Measurements from ENCODE around the gene IDH3G.
"Not testable (repeated sequence)": the region's sequence is repeated elsewhere in the genome, so short reads cannot be mapped to it uniquely, and the experiment has no call there.

IDH3G gene

DNA sequence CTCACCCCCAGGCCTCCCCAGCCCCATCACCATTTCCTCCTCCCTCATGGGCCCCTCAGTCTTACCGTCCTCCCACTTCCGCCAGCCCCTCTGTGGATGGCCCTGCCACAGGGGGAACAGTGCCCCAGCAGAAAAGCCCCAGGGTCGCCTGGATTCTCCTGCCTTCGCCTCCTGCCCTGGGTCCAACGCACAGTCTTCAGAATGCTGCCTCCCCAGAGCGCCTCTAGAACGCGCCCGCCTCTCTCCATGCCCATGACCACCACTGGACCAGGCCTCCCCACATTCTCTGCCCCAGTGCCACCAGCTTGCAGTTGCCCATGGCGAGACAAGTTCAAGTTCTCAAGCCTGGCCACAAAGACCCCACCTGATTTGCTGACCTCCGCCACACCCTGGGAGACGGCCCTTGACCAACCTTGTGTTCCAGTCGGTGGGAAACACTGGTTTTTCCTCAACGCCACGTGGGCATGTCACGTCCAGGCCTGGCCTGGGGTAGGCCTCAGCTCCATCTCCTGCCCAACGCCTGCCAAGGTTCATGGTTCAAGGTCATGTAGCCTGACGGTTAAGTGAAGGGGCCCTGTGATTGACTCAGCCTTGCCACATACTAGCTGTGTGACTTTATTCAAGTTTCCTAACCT lies 30.8 kb downstream of the IDH3G start:
- no peak for DNase-seq (ENCODE audit: low read depth, low spot score)

DNA sequence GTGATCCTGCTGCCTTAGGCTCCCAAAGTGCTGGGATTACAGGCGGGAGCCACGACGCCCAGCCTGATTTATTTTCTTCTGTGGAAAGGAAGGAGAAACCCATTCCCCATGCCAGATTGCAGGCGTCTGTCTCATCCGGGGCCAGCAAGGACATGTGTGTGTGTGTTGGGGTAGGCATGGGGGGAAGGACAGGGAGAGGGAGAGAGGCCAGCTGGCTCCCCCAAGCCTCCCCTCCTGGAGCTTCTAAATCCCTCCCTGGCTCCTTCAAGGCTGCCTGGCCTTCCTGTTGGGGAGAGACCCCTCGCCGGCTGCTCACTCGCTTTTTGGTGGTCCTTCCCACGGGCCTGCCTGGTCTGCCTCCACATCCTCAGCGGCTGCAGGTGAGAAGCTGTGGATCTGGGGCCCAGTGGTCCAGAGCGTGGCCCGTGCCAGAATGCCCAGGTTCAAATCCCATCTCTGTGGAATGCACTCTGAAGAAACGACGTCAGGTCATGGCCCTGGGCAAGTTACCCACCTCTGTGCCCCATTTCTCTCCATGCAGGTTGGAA lies 31.5 kb downstream of the IDH3G start:
- no peak for DNase-seq (ENCODE audit: low read depth, low spot score)

- no peak for DNase-seq (ENCODE audit: low read depth, low spot score)
Measured at GRCh38 chrX:153761863-153762262, 32.3 kb downstream of the IDH3G start.

- no peak for DNase-seq (ENCODE audit: low read depth, low spot score)
Measured at GRCh38 chrX:153755136-153755535, 39.0 kb downstream of the IDH3G start.

DNA sequence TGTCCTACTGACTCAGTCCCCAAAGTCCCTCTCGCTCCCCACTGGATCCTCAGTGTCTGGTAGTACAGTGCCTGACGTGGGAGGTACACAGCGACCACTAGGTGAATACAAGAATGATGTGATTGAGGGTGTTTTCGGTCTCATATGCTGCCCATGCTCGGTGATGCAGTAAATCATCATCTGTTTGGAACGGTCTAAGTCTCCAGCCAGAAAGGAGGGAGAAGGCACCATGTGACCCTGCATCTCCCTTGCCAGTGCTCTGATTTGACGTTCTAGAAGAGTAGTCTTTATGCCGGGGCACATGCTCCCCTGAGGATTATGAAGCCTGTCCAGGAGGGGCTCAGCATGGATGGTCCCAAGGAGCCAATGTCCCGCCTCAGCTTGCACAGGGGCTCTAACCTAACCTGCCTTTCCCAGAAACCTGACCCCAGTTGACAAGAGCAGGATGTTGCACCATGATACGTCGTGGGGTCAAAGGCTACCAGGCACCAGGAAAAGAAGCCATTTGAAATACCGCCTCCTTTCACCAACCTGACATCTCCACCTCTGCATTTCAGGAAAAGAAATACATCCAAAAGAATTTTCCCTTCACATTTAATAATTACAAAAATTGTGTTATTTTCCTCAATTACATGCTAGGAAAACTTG lies 43.9 kb downstream of the IDH3G start:
- no peak for DNase-seq (ENCODE audit: low read depth, low spot score)

GRCh38 chrX:153749017-153749416 lies 45.2 kb downstream of the IDH3G start:
- DNase-seq (ENCODE audit: low read depth, low spot score): not testable (repeated sequence)

DNA sequence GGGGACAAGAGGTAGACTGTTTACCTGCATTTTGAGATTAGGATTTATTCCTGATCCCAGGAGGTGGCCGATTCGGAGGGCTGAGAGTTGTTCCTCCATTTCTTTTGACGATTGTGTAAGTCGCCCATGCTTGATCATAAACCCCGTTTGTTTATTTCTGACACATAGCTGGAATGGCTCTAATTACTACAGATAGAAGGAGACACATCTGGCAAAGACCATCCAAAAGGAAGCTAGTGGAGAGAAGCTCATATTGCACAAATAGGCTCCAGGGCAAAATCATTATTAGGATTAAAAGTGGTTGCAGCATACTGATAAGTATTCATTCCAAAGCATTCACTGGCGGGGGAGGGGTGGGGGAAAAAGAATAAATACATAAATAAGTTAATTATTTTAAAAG lies 47.2 kb downstream of the IDH3G start:
- DNase-seq (ENCODE audit: low read depth, low spot score): not testable (repeated sequence)

- DNase-seq (ENCODE audit: low read depth, low spot score): no peak
Measured at GRCh38 chrX:153746359-153746758, 47.8 kb downstream of the IDH3G start.

- DNase-seq (ENCODE audit: low read depth, low spot score): not testable (repeated sequence)
Measured at GRCh38 chrX:153745067-153745433, 49.1 kb downstream of the IDH3G start.

DNA sequence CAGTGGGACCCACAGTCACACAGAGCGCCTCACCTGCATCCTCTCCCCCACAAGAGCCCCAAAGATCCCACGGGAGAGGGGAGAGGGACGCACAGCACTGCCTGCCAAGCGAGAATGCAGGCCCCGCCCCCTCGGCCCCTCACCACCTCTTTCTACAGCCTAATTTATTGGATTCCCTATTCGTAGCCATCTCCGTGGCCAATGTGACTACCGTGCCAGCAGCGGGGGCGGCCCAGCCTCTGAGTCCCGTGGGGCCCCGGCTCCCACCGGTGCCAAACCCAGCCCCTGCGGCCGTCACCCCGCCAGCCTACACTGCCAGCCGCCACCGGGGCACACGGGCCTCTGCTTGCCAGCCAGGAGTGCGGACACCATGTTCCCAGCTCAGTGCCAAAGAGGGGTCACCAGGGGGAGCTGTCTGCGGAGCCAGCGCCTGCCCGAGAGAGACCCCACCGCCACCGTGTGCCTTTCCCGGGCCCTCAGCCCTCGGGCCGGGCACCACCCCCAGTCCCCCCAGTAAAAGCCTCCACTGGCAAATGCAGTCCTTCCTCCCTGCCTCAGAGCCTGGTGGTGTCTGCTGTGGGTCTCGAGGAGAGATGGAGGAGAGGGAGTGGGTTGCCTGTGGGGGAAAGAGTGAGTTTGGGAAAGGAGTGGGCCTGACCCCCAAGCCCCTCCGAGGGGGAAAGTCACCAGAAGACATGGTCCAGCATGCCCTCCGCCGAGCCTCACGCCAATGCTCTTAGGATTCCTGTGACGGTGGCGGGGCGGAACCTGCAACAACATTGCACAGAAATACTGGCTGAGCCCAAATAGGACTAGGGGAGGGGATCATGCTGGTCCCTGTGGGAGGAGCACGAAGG lies 49.7 kb downstream of the IDH3G start:
- no peak for DNase-seq (ENCODE audit: low read depth, low spot score)

DNA sequence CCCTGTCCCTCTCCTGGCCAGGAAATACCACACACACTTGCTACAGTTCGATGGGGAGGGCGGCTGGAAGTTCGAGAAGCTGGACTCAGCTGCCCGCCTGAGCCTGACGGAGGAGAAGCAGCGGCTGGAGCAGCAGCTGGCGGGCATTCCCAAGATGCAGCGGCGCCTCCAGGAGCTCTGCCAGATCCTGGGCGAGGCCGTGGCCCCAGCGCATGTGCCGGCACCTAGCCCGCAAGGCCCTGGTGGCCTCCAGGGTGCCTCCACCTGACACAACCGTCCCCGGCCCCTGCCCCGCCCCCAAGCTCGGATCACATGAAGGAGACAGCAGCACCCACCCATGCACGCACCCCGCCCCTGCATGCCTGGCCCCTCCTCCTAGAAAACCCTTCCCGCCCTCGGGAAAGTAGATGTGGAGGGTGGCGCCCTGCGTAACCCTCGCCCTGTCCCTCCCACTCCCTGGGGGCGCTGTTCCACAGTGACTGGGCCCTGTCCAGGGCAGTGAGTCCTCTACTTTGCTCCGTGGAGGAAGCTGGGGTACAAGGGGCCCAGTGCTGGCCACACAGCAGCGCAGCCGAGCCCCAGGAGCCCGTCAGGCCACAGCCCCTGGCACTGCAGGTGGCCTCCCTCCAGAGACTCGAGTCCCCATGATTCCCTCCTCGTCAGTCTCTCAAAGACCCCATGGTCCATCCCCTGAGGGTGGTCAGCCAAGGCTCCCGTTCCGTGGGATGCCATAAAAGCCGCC lies 50.5 kb downstream of the IDH3G start:
- DNase-seq (ENCODE audit: low read depth, low spot score): not testable (repeated sequence)

GRCh38 chrX:153742796-153743467 lies 51.2 kb downstream of the IDH3G start:
- DNase-seq (ENCODE audit: low read depth, low spot score): not testable (repeated sequence)

DNA sequence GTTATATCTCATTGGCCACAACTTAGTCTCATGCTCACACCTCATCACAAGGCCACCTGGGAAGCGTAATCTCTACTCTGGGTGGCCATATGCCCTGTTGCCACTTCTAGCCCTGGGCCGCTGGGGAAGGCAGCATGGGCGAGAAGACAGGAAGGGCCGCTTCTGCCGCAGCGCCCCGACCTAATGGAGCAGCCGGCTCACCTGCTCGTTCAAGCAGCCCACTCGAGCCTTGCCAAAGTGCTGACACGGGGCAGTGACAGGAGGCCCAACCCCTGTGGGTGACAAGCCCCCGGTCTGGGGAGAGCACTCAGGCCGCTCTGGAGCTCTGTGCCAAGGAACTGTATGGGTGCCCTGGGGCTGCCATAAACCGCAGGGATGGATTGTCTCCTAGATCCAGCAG lies 52.1 kb downstream of the IDH3G start:
- DNase-seq (ENCODE audit: low read depth, low spot score): not testable (repeated sequence)

GRCh38 chrX:153741446-153741845 lies 52.7 kb downstream of the IDH3G start:
- DNase-seq (ENCODE audit: low read depth, low spot score): no peak

DNA sequence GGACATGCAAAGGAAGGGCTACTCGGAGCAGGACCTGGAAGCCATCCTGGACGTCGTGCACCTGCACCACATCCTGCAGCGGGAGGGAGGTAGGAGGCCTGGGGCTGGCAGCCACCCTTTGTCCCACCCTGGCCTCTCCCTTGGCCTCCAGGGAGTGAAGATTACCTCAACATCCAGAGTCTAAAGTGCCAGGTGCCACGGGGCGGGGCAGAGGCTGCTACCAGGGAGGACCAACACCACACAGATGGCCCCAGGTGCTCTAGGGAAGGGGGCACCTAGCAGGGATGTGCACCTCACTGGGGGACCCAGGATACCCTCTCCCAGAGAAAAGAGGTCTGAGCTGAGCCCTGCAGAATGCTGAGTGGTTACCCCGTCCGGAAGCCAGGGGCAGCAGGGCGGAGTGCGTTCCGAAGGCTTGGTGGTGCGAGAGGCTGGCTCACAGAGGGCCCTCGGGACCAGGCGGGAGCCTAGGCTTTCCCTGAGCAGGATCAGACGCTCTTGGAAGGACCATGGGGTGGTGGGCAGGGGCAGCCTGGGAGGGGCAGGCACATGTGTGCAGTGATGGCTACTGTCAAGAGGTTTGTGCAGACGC lies 53.4 kb downstream of the IDH3G start:
- no peak for DNase-seq (ENCODE audit: low read depth, low spot score)

GRCh38 chrX:153739754-153740486 lies 54.3 kb downstream of the IDH3G start:
- DNase-seq (ENCODE audit: low read depth, low spot score): no peak

DNA sequence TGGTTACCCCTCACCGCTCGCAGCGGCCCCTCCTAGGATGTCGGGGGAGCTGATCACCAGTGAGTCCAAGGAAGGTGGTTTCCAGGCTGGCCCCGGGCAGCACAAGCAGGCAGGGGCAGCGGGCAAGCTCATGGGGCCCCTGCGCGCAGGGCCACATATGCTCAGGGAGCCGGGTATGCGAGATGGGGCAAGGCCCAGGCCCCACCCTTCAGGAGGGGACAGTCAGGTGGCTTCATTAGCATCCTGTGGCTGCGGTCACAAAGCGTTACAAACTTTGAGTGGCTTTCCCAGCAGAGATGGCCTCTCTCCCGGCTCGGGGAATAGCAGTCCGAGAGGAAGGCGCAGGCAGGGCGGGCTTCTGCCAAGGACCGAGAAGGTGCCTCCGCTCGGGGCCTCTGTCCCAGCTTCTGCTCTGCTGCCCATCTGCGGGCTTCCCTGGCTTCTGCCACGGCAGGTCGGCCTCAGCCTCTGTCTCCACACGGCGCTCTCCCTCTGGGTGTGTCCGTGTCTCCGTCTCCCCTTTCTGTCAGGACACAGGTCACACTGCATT lies 56.0 kb downstream of the IDH3G start:
- DNase-seq (ENCODE audit: low read depth, low spot score): no peak

DNA sequence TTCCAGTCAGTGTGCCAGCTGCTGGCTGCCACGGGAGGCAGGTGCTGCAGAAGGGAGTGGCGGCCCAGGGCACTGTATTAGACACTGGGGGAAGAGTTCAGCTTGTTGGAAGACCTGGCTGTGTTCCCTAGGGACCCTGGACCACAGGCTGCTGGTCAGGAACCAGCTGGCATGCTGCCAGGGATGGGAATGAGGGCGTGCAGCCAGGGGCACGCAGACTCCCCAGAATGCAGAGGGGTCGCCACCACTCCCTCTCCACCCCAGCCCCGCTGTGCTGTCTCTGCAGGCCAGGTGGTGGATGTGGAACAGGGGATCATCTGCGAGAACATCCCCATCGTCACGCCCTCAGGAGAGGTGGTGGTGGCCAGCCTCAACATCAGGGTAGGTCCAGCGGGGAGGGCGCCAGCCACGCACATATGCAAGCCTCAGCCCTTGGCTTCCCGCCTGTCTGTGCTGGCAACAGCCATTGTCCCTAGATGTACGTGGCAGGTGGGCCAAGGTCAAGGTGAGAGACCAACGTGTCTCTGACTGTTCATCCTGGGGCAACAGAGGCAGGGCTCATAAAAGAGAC lies 57.2 kb downstream of the IDH3G start:
- DNase-seq (ENCODE audit: low read depth, low spot score): no peak

DNA sequence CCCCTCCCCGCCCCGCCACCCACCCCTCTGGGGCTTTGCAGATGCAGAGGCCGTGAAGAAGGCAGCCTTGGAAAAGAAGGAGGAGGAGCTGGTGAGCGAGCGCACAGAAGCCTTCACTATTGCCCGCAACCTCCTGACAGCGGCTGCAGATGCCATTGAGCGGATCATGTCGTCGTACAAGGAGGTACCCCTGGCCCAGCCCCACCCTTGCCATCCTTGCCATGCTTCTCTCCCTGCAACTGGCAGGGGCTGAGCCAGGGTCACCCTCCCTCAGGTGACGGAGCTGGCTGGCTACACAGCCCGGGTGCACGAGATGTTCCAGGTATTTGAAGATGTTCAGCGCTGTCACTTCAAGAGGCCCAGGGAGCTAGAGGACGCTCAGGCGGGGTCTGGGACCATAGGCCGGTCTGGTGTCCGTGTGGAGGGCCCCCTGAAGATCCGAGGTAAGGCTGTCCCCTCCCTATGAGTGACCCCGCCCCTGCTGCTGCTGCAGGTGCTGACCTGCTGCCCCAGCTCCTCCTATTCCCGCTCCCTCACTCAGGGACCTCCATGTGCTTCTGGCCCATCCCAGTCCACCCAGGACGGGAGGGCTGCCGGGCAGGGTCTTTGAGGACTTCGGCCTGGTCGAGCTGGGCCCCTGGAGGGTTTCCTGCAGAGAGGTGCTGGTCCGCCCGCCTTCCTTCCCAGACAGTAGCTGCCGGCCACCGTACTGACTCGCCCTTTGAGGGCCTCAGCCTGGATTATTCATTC lies 57.9 kb downstream of the IDH3G start:
- no peak for DNase-seq (ENCODE audit: low read depth, low spot score)
